Suprapubic skin (tissue), 4 donors: ENCODE results near the gene BCAS4. TPM values are rescaled to one million over a fixed set of nuclear protein-coding genes. Genes with fewer than 3 reads are reported as not detected.

Source experiments
- DNase-seq, 2 donors: peaks; one replicate each; pipeline ENCODE4 v3.0.0-alpha.2; 2019; ENCODE audit warnings: low spot score in 2 of 2
- H3K27ac ChIP-seq: fragments of 200-600 bp; sonication (generic); one replicate; pipeline ENCODE4 v1.5.1; 2019
- H3K27me3 ChIP-seq: fragments of 200-600 bp; sonication (generic); one replicate; pipeline ENCODE4 v1.5.1; 2019
- H3K36me3 ChIP-seq: fragments of 200-600 bp; sonication (generic); one replicate; pipeline ENCODE4 v1.5.1; 2019
- H3K4me1 ChIP-seq: fragments of 200-600 bp; sonication (generic); one replicate; pipeline ENCODE4 v1.5.1; 2019
- H3K4me3 ChIP-seq: fragments of 200-600 bp; sonication (generic); one replicate; pipeline ENCODE4 v1.5.1; 2019; ENCODE audit warnings: mild to moderate bottlenecking
- H3K9me3 ChIP-seq: fragments of 200-600 bp; sonication (generic); one replicate; pipeline ENCODE4 v1.5.1; 2019
- CTCF ChIP-seq, 2 donors: fragments of 200-600 bp in 1 of 2; fragments of 450-650 bp in 1 of 2; sonication (generic) in 1 of 2; IDR thresholded peaks; one replicate each; pipeline ENCODE4 v1.5.1; 2016 to 2019; ENCODE audit warnings: antibody characterized with exemption in 2 of 2, mild to moderate bottlenecking in 1 of 2, moderate library complexity in 1 of 2
- EP300 ChIP-seq: sonication (generic); formaldehyde crosslinking; IDR thresholded peaks from one replicate; pipeline ENCODE4 v1.6.1; 2017; ENCODE audit warnings: antibody characterized with exemption
- POLR2A ChIP-seq, 2 donors: fragments of 450-650 bp; IDR thresholded peaks; one replicate each; pipeline ENCODE4 v1.6.1; 2017; ENCODE audit warnings: antibody characterized with exemption in 2 of 2, mild to moderate bottlenecking in 2 of 2, moderate library complexity in 2 of 2
- POLR2AphosphoS5 ChIP-seq, 3 donors: sonication (generic); formaldehyde crosslinking; IDR thresholded peaks; one replicate each; pipeline ENCODE4 v1.6.1; 2017; ENCODE audit warnings: antibody characterized with exemption in 3 of 3
- WGBS: methylation state at CpG from one replicate; pipeline ENCODE4 v1.1.5; 2018; 5-methylcytosine and 5-hydroxymethylcytosine counted together
- total RNA-seq, 4 donors: library from RNA; depleted of rRNA; stranded (reverse); fragments of >200 nt; gene quantifications; one replicate each; pipeline ENCODE4 v1.1.0, GENCODE V29; 2016

The BCAS4 gene
- total RNA-seq, 4 donors from 2014 or later: 0.91 to 2.6 (median 1.2) TPM

- DNase-seq: no peak
- no peaks in the 10 kb centered on the region for H3K27me3 ChIP-seq
- no peak overlapping the region for H3K27ac ChIP-seq
- H3K4me1 ChIP-seq: peaks cover 82% of the 10 kb centered on the region
- no peak for TF ChIP-seq CTCF (IDR thresholded peaks at IDR 0.05)
- H3K9me3 ChIP-seq: no peaks in the 10 kb centered on the region
- H3K36me3 ChIP-seq: no peaks in the 10 kb centered on the region
- H3K4me3 ChIP-seq: no peak overlapping the region
These were observed 126.1 kb downstream of the BCAS4 start for GRCh38 chr20:50920997-50921396.

- TF ChIP-seq CTCF (IDR thresholded peaks at IDR 0.05): no peak
- no peak for DNase-seq
- no peak overlapping the region for H3K27ac ChIP-seq
These were observed 127.1 kb downstream of the BCAS4 start for GRCh38 chr20:50921803-50922501.

GRCh38 chr20:50924261-50924920, 129.5 kb downstream of the BCAS4 start:
- H3K36me3 ChIP-seq: peaks cover 4% of the 10 kb centered on the region
- H3K27me3 ChIP-seq: no peaks in the 10 kb centered on the region
- H3K27ac ChIP-seq: no peak overlapping the region
- TF ChIP-seq EP300 (no peak), POLR2A (IDR thresholded peaks at IDR 0.05) (no peak)
- H3K4me1 ChIP-seq: peaks cover 81% of the 10 kb centered on the region
- 49% methylated on average over 2 of the region's 2 CpGs for WGBS
- H3K4me3 ChIP-seq: no peak overlapping the region
- no peak for DNase-seq
- no peaks in the 10 kb centered on the region for H3K9me3 ChIP-seq

More at GRCh38 chr20:50921803-50922501, 127.1 kb downstream of the BCAS4 start:
- 69% methylated on average over 8 of the region's 8 CpGs for WGBS
- Histone ChIP-seq H3K4me1 (peaks cover 82% of the 10 kb centered on the region), H3K9me3 (no peaks in the 10 kb centered on the region), H3K4me3 (no peak overlapping the region), H3K36me3 (no peaks in the 10 kb centered on the region), H3K27me3 (no peaks in the 10 kb centered on the region)

- H3K27me3 ChIP-seq: no peaks in the 10 kb centered on the region
- no peak overlapping the region for H3K27ac ChIP-seq
- H3K9me3 ChIP-seq: no peaks in the 10 kb centered on the region
- no peak for DNase-seq
- no peak overlapping the region for H3K4me3 ChIP-seq
- WGBS: 29% methylated on average over 1 of the region's 1 CpG
- no peak for TF ChIP-seq POLR2A (IDR thresholded peaks at IDR 0.05)
- TF ChIP-seq EP300: no peak
- no peak for TF ChIP-seq POLR2AphosphoS5 (IDR thresholded peaks at IDR 0.05)
- no peak for TF ChIP-seq CTCF (IDR thresholded peaks at IDR 0.05)
- H3K4me1 ChIP-seq: peaks cover 71% of the 10 kb centered on the region
- peaks cover 4% of the 10 kb centered on the region for H3K36me3 ChIP-seq
These were observed 131.7 kb downstream of the BCAS4 start for GRCh38 chr20:50926530-50926929.

Other genes starting within 250 kb of the BCAS4 start
- gene RIPOR3, start 103.5 kb upstream of the BCAS4 start, total RNA-seq: 10 to 100 TPM in 1 of 4 donors, 1 to 10 TPM in 3; 3.3 to 10.1 (median 5.3) TPM
- gene PARD6B, start 63.5 kb upstream of the BCAS4 start, total RNA-seq: 10 to 100 TPM in 1 of 4 donors, 1 to 10 TPM in 3; 7.6 to 10.3 (median 8.4) TPM
- 10 to 100 TPM; 58.9 to 77.1 (median 72.6) TPM for gene ADNP, start 136.4 kb downstream of the BCAS4 start, total RNA-seq
- gene DPM1, start 163.5 kb downstream of the BCAS4 start, total RNA-seq: 10 to 100 TPM; 30.5 to 54.3 (median 41.5) TPM
- 1 to 10 TPM; 4.5 to 7.4 (median 6.5) TPM for gene MOCS3, start 163.8 kb downstream of the BCAS4 start, total RNA-seq
- 1 to 10 TPM in 2 of 4 donors, under 1 TPM in 2; 0.26 to 1.2 (median 1.0) TPM for gene KCNG1, start 228.0 kb downstream of the BCAS4 start, total RNA-seq